ENCODE measurements around the gene CCDC158.

DNA sequence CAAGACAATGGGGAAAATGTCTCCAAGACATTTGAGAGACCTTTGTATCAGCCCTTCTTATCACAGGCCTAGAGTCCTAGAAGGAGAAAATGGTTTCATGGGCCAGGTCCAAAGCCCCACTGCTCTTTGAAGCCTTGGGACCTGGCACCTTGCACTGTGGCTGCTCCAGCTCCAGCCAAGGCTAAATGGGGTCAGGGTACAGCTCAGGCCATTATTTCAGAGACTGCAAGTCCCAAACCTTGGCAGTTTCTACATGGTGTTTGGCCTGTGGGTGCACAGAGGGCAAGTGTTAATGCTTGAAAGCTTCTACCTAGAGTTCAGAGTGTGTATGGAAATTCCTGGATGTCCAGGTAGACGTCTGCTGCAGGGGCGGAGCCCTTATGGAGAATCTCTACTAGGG lies 42.6 kb upstream of the CCDC158 start:
- TF ChIP-seq, protein P1, sequence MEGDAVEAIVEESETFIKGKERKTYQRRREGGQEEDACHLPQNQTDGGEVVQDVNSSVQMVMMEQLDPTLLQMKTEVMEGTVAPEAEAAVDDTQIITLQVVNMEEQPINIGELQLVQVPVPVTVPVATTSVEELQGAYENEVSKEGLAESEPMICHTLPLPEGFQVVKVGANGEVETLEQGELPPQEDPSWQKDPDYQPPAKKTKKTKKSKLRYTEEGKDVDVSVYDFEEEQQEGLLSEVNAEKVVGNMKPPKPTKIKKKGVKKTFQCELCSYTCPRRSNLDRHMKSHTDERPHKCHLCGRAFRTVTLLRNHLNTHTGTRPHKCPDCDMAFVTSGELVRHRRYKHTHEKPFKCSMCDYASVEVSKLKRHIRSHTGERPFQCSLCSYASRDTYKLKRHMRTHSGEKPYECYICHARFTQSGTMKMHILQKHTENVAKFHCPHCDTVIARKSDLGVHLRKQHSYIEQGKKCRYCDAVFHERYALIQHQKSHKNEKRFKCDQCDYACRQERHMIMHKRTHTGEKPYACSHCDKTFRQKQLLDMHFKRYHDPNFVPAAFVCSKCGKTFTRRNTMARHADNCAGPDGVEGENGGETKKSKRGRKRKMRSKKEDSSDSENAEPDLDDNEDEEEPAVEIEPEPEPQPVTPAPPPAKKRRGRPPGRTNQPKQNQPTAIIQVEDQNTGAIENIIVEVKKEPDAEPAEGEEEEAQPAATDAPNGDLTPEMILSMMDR (IDR thresholded peaks at IDR 0.05), result no peak
- no peak for TF ChIP-seq EP300 (IDR thresholded peaks at IDR 0.05)
- TF ChIP-seq, protein P2, sequence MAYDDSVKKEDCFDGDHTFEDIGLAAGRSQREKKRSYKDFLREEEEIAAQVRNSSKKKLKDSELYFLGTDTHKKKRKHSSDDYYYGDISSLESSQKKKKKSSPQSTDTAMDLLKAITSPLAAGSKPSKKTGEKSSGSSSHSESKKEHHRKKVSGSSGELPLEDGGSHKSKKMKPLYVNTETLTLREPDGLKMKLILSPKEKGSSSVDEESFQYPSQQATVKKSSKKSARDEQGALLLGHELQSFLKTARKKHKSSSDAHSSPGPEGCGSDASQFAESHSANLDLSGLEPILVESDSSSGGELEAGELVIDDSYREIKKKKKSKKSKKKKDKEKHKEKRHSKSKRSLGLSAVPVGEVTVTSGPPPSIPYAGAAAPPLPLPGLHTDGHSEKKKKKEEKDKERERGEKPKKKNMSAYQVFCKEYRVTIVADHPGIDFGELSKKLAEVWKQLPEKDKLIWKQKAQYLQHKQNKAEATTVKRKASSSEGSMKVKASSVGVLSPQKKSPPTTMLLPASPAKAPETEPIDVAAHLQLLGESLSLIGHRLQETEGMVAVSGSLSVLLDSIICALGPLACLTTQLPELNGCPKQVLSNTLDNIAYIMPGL (CRISPR knock-in tag; IDR thresholded peaks at IDR 0.05; ENCODE audit: borderline replicate concordance), result no peak
- TF ChIP-seq RNF2 (IDR thresholded peaks at IDR 0.05; ENCODE audit: borderline replicate concordance, low read depth), result no peak
- no peak for TF ChIP-seq CHD4 (IDR thresholded peaks at IDR 0.05; ENCODE audit: borderline replicate concordance)
- TF ChIP-seq SREBF2 (IDR thresholded peaks at IDR 0.05), result no peak
- no peak for TF ChIP-seq GATA3 (IDR thresholded peaks at IDR 0.05; ENCODE audit: borderline replicate concordance)

Data from A549 (cell line).